SK-N-SH (cell line): ENCODE measurements around the gene OTUD7B. TPM values are rescaled to one million over a fixed set of nuclear protein-coding genes. Genes with fewer than 3 reads are reported as not detected.
"Not testable (repeated sequence)": the region's sequence is repeated elsewhere in the genome, so short reads cannot be mapped to it uniquely, and the experiment has no call there.

ENCODE experiments used
- CTCF ChIA-PET: fragments of 300-600, 350-600 bp; formaldehyde crosslinking; extraction: SDS; loops from one replicate; lab custom pipeline; 2021; lab: Yijun Ruan, JAX
- POLR2A ChIA-PET: fragments of 350-600 bp; sonication (Branson Sonifier 250); formaldehyde crosslinking; extraction: SDS; loops from one replicate; lab custom pipeline; 2020; ENCODE audit warnings: antibody characterized with exemption, inconsistent platforms; lab: Yijun Ruan, JAX
- DNase-seq: peaks from one replicate; pipeline ENCODE4 v3.0.0; 2012
- H2AFZ ChIP-seq: fragments of 200-600 bp; sonication (generic); 2 replicates; pipeline ENCODE4 v1.8.1; 2016; ENCODE audit warnings: antibody characterized with exemption, mild to moderate bottlenecking, low read depth
- H3F3A ChIP-seq: fragments of 200-600 bp; sonication (generic); replicated peaks from 2 replicates; pipeline ENCODE3; 2016; ENCODE audit warnings: antibody characterized with exemption, mild to moderate bottlenecking; ENCODE audit not compliant: insufficient read depth
- H3K27ac ChIP-seq, 2 experiments: fragments of 200-500 bp in 1 of 2; fragments of 200-600 bp in 1 of 2; sonication (Bioruptor generic) in 1 of 2; sonication (generic), shearing (Covaris generic) in 1 of 2; 2 replicates each; pipeline versions ENCODE4 v1.5.1 to v1.6.1; 2014 to 2016; ENCODE audit warnings: low read depth in 2 of 2, inconsistent platforms in 1 of 2, low read length in 1 of 2, mild to moderate bottlenecking in 1 of 2, mixed read lengths in 1 of 2
- H3K27me3 ChIP-seq: fragments of 200-600 bp; sonication (generic), shearing (Covaris generic); 2 replicates; pipeline ENCODE4 v1.6.1; 2016; ENCODE audit warnings: mixed run types; ENCODE audit not compliant: insufficient read depth
- H3K36me3 ChIP-seq, 2 experiments: fragments of 200-500 bp in 1 of 2; fragments of 200-600 bp in 1 of 2; sonication (Bioruptor generic) in 1 of 2; sonication (generic) in 1 of 2; replicated peaks in 1 of 2; 2 replicates each; pipeline versions ENCODE3 to v1.5.1; 2014 to 2016; ENCODE audit warnings: low read length in 1 of 2, mild to moderate bottlenecking in 1 of 2; ENCODE audit not compliant: insufficient read depth in 2 of 2, control insufficient read depth in 1 of 2
- H3K4me1 ChIP-seq, 2 experiments: fragments of 200-500 bp in 1 of 2; fragments of 200-600 bp in 1 of 2; sonication (Bioruptor generic) in 1 of 2; sonication (generic), shearing (Covaris generic) in 1 of 2; 2 replicates each; pipeline versions ENCODE4 v1.5.1 to v1.6.1; 2014 to 2016; ENCODE audit warnings: low read depth in 1 of 2, low read length in 1 of 2, mixed run types in 1 of 2; ENCODE audit not compliant: insufficient read depth in 2 of 2, control insufficient read depth in 1 of 2
- H3K4me2 ChIP-seq: fragments of 200-600 bp; sonication (generic), shearing (Covaris generic); 2 replicates; pipeline ENCODE4 v1.6.1; 2017; ENCODE audit warnings: mixed run types
- H3K4me3 ChIP-seq, 2 experiments: fragments of 200-500 bp in 1 of 2; fragments of 200-600 bp in 1 of 2; sonication (Bioruptor generic) in 1 of 2; sonication (generic), shearing (Covaris generic) in 1 of 2; 2 replicates each; pipeline versions ENCODE4 v1.5.1 to v1.8.1; 2014 to 2016; ENCODE audit warnings: low read depth in 2 of 2, inconsistent platforms in 1 of 2, low read length in 1 of 2, mild to moderate bottlenecking in 1 of 2, mixed read lengths in 1 of 2, moderate library complexity in 1 of 2
- H3K79me2 ChIP-seq: fragments of 200-600 bp; sonication (generic); 2 replicates; pipeline ENCODE4 v1.8.1; 2017; ENCODE audit warnings: mild to moderate bottlenecking; ENCODE audit not compliant: insufficient read depth
- H3K9ac ChIP-seq: fragments of 200-600 bp; sonication (generic); 2 replicates; pipeline ENCODE4 v1.6.1; 2017; ENCODE audit warnings: mixed run types
- H3K9me2 ChIP-seq: fragments of 200-600 bp; sonication (generic); 2 replicates; pipeline ENCODE4 v1.6.1; 2017; ENCODE audit warnings: mixed run types
- H3K9me3 ChIP-seq: fragments of 200-600 bp; sonication (generic); 2 replicates; pipeline ENCODE4 v1.6.1; 2017; ENCODE audit warnings: mixed run types, mild to moderate bottlenecking, moderate library complexity
- H4K20me1 ChIP-seq: fragments of 200-600 bp; sonication (generic); 2 replicates; pipeline ENCODE4 v1.6.1; 2017; ENCODE audit warnings: mild to moderate bottlenecking, mixed run types; ENCODE audit not compliant: insufficient read depth
- CHD2 ChIP-seq: fragments of 150-350 bp; IDR thresholded peaks from 2 replicates; pipeline ENCODE4 v1.6.1; 2018; ENCODE audit warnings: low read length; ENCODE audit not compliant: partially characterized antibody
- ELF1 ChIP-seq: IDR thresholded peaks from 2 replicates; pipeline ENCODE4 v1.4.0; 2012
- FOSL2 ChIP-seq: IDR thresholded peaks from 2 replicates; pipeline ENCODE4 v1.4.0; 2012; ENCODE audit warnings: low read depth, mild to moderate bottlenecking, moderate library complexity, borderline replicate concordance
- FOXJ3 ChIP-seq: sonication (generic); formaldehyde crosslinking; IDR thresholded peaks from 2 replicates; pipeline ENCODE4 v1.5.1; 2020; ENCODE audit warnings: mild to moderate bottlenecking, missing genetic modification reagents
- FOXM1 ChIP-seq: IDR thresholded peaks from 2 replicates; pipeline ENCODE4 v1.4.0; 2012; ENCODE audit warnings: low read depth, mild to moderate bottlenecking
- GABPA ChIP-seq: IDR thresholded peaks from 2 replicates; pipeline ENCODE4 v1.4.0; 2012; ENCODE audit warnings: low read depth, mild to moderate bottlenecking
- JUND ChIP-seq: IDR thresholded peaks from 2 replicates; pipeline ENCODE4 v1.4.0; 2012
- MEF2A ChIP-seq: IDR thresholded peaks from 2 replicates; pipeline ENCODE4 v1.4.0; 2012; ENCODE audit warnings: low read depth, borderline replicate concordance
- MXI1 ChIP-seq: IDR thresholded peaks from 2 replicates; pipeline ENCODE4 v1.6.1; 2012; ENCODE audit warnings: mild to moderate bottlenecking, low read depth, low read length, improper control_type of control experiment
- NFIC ChIP-seq: IDR thresholded peaks from 2 replicates; pipeline ENCODE4 v1.4.0; 2012; ENCODE audit warnings: borderline replicate concordance
- NRF1 ChIP-seq: IDR thresholded peaks from 2 replicates; pipeline ENCODE4 v1.6.1; 2012; ENCODE audit warnings: low read depth, mild to moderate bottlenecking, low read length
- POLR2AphosphoS5 ChIP-seq: IDR thresholded peaks from 2 replicates; pipeline ENCODE4 v1.6.1; 2012; ENCODE audit warnings: low read depth, low read length
- RCOR1 ChIP-seq: fragments of 150-350 bp; IDR thresholded peaks from 2 replicates; pipeline ENCODE4 v1.6.1; 2017; ENCODE audit warnings: antibody characterized with exemption, low read length
- SIN3A ChIP-seq: IDR thresholded peaks from 2 replicates; pipeline ENCODE4 v1.6.1; 2012; ENCODE audit warnings: low read depth, mild to moderate bottlenecking, low read length, moderate library complexity, borderline replicate concordance
- SMC3 ChIP-seq: IDR thresholded peaks from 2 replicates; pipeline ENCODE4 v1.6.1; 2012; ENCODE audit warnings: low read depth, low read length, improper control_type of control experiment
- TCF12 ChIP-seq: IDR thresholded peaks from 2 replicates; pipeline ENCODE4 v1.4.0; 2012
- USF1 ChIP-seq: IDR thresholded peaks from 2 replicates; pipeline ENCODE4 v1.4.0; 2012; ENCODE audit warnings: low read depth, borderline replicate concordance
- YY1 ChIP-seq: IDR thresholded peaks from 2 replicates; pipeline ENCODE4 v1.4.0; 2012; ENCODE audit warnings: low read depth, mild to moderate bottlenecking
- WGBS: methylation state at CpG from one replicate; pipeline ENCODE4 v1.1.6; 2017; ENCODE audit warnings: low lambda C conversion rate; 5-methylcytosine and 5-hydroxymethylcytosine counted together
- polyA plus RNA-seq, 3 experiments: library from polyadenylated mRNA; depleted of rRNA; stranded (reverse); fragments of >200 nt; gene quantifications; 2 replicates each; pipeline ENCODE4 v1.2.3, GENCODE V29; 2012
- TF ChIP-seq, protein P1 (sequence below): IDR thresholded peaks from 2 replicates; pipeline ENCODE4 v1.4.0; 2012; ENCODE audit warnings: low read depth
- TF ChIP-seq, protein P2 (sequence below): fragments of 150-350 bp; IDR thresholded peaks from 2 replicates; pipeline ENCODE4 v1.6.1; 2016; ENCODE audit warnings: mild to moderate bottlenecking, low read depth, low read length
- TF ChIP-seq, protein P3 (sequence below): IDR thresholded peaks from 2 replicates; pipeline ENCODE4; 2012

Gene OTUD7B
- polyA plus RNA-seq, 1 of the 3 experiments (the other 2 are of a cell fraction) = 4.2 TPM

DNA sequence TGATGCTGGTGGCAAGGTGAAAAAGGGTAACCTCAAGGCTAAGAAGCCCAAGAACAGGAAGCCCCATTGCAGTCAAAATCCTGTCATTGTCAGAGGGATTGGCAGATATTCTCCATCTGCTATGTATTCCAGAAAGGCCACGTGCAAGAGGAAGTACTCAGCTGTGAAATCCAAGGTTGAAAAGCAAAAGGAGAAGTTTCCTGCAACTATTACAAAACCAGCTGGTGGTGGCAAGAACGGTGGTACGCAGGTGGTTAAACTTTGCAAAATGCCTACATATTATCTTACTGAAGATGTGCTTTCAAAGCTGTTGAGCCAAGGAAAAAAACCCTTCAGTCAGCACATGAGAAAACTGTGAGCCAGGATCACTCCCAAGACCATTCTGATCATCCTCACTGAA is 43.4 kb upstream of the OTUD7B start:
- Histone ChIP-seq H2AFZ (no peak overlapping the region), H3K27ac (no peak overlapping the region), H3K79me2 (no peaks in the 10 kb centered on the region; the same call in 1 of the 2 replicates), H4K20me1 (no peaks in the 10 kb centered on the region), H3K9me3 (no peaks in the 10 kb centered on the region), H3K27me3 (no peaks in the 10 kb centered on the region), H3K36me3 (no peaks in the 10 kb centered on the region), H3K4me1 (no peaks in the 10 kb centered on the region), H3K4me2 (no peak overlapping the region), H3K4me3 (no peak overlapping the region), H3K9me2 (no peaks in the 10 kb centered on the region), H3K9ac (no peak overlapping the region), H3F3A (peaks cover 22% of the 10 kb centered on the region)
- CTCF ChIA-PET = interaction anchor here (0.5 to 2.9 kb wide), 7 partner anchors 12 to 133 kb away, joined by 3 to 10 read pairs (median 4); partner anchors contain the start of genes OTUD7B and VPS45
- 75% methylated on average over 3 of the region's 3 CpGs for WGBS
- POLR2A ChIA-PET = interaction anchor here (0.6 kb wide), 1 partner anchor 166 kb away, joined by 4 read pairs; a partner anchor contains a TSS
- no peak for DNase-seq
- TF ChIP-seq ELF1 = no peak
- no peak for TF ChIP-seq POLR2AphosphoS5
- TF ChIP-seq MEF2A = no peak
- TF ChIP-seq CHD2 = no peak
- TF ChIP-seq SIN3A = no peak
- no peak for TF ChIP-seq FOXM1
- TF ChIP-seq NFIC = no peak
- no peak for TF ChIP-seq YY1
- no peak for TF ChIP-seq MXI1
- TF ChIP-seq NRF1 = no peak

DNA sequence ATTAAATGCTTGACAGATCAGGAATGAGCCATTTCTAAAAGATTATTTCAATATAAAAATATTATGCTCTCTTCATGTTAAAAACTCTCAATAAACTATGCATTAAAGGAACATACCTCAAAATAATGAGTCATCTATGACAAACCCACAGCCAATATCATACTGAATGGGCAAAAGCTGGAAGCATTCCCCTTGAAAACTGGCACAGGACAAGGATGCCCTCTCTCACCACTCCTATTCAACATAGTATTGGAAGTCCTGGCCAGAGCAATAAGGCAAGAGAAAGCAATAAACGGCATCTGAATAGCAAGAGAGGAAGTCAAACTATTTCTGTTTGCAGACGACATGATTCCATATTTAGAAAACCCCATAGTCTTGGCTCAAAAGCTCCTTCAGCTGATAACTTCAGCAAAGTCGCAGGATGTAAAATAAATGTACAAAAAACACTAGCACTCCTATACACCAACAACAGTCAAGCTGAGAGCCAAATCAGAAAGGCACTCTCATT is 41.4 kb upstream of the OTUD7B start:
- H3K4me2 ChIP-seq, H3K27me3 ChIP-seq, H2AFZ ChIP-seq, H3K36me3 ChIP-seq, H3K4me3 ChIP-seq, H3K9me2 ChIP-seq, H3K4me1 ChIP-seq, H3K9me3 ChIP-seq, POLR2A ChIA-PET, H3K9ac ChIP-seq, DNase-seq, H4K20me1 ChIP-seq, H3K79me2 ChIP-seq: not testable (repeated sequence)
- CTCF ChIA-PET = interaction anchor here (1.3 to 2.7 kb wide), 6 partner anchors 33 to 122 kb away, joined by 3 to 31 read pairs (median 6); no protein-coding TSS in a partner anchor
- H3K27ac ChIP-seq = peak overlapping the region in 1 of 2 experiments; percentile 15; a peak in 2 of 4 replicates
- WGBS = 46% methylated on average over 3 of the region's 3 CpGs
- peaks cover 22% of the 10 kb centered on the region for H3F3A ChIP-seq
- TF ChIP-seq FOSL2 = peak; percentile 45; the same call in 1 of the 2 replicates

DNA sequence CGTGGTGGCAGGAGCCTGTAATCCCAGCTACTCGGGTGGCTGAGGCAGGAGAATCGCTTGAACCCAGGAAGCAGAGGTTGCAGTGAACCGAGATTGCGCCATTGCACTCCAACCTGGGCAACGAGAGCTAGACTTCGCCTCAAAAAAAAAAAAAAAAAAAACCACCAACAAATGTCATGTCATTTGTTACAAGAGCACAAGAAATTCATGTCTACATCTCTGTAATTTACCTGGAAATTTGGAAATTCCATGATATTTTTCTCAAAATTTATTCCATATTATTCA is 40.5 kb upstream of the OTUD7B start:
- ChIA-PET CTCF (interaction anchor here (0.7 to 2.7 kb wide), 20 partner anchors 11 to 133 kb away, joined by 3 to 31 read pairs (median 4); partner anchors contain the start of gene VPS45), POLR2A (interaction anchor here (1.4 kb wide), 1 partner anchor 162 kb away, joined by 7 read pairs; a partner anchor contains a TSS)
- Histone ChIP-seq H3K36me3 (no peaks in the 10 kb centered on the region), H3K27ac (no peak overlapping the region), H3K4me2 (no peak overlapping the region), H3K9me2 (no peaks in the 10 kb centered on the region), H3K9ac (no peak overlapping the region), H3K79me2 (no peaks in the 10 kb centered on the region; the same call in 1 of the 2 replicates), H4K20me1 (no peaks in the 10 kb centered on the region), H2AFZ (no peak overlapping the region), H3K9me3 (no peaks in the 10 kb centered on the region), H3K4me3 (no peak overlapping the region), H3K4me1 (no peaks in the 10 kb centered on the region), H3F3A (peaks cover 22% of the 10 kb centered on the region), H3K27me3 (no peaks in the 10 kb centered on the region)
- TF ChIP-seq FOSL2 (no peak), TCF12 (no peak), JUND (no peak), FOXJ3 (CRISPR knock-in tag) (no peak), ELF1 (no peak), USF1 (no peak), RCOR1 (no peak), FOXM1 (no peak), SMC3 (no peak), GABPA (no peak)
- TF ChIP-seq, protein P1, sequence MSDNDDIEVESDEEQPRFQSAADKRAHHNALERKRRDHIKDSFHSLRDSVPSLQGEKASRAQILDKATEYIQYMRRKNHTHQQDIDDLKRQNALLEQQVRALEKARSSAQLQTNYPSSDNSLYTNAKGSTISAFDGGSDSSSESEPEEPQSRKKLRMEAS = no peak
- TF ChIP-seq, protein P2, sequence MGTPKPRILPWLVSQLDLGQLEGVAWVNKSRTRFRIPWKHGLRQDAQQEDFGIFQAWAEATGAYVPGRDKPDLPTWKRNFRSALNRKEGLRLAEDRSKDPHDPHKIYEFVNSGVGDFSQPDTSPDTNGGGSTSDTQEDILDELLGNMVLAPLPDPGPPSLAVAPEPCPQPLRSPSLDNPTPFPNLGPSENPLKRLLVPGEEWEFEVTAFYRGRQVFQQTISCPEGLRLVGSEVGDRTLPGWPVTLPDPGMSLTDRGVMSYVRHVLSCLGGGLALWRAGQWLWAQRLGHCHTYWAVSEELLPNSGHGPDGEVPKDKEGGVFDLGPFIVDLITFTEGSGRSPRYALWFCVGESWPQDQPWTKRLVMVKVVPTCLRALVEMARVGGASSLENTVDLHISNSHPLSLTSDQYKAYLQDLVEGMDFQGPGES = no peak
- TF ChIP-seq, protein P3, sequence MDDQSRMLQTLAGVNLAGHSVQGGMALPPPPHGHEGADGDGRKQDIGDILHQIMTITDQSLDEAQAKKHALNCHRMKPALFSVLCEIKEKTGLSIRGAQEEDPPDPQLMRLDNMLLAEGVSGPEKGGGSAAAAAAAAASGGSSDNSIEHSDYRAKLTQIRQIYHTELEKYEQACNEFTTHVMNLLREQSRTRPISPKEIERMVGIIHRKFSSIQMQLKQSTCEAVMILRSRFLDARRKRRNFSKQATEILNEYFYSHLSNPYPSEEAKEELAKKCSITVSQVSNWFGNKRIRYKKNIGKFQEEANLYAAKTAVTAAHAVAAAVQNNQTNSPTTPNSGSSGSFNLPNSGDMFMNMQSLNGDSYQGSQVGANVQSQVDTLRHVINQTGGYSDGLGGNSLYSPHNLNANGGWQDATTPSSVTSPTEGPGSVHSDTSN = no peak
- WGBS = 66% methylated on average over 7 of the region's 7 CpGs
- DNase-seq = no peak
